Neuronal stem cell (in vitro differentiated cells): Measurements from ENCODE around the gene RPS16.

Experiments
- DNase-seq: peaks from one replicate; pipeline ENCODE4 v3.0.0-alpha.2; 2013; ENCODE audit warnings: low spot score
- H2AFZ ChIP-seq: one replicate; pipeline ENCODE4 v1.6.1; 2013; ENCODE audit warnings: mild to moderate bottlenecking, low read length, inconsistent platforms
- H2AK5ac ChIP-seq: 2 replicates; pipeline ENCODE4 v1.6.1; 2013; ENCODE audit warnings: low read depth, mild to moderate bottlenecking, inconsistent platforms, low read length, moderate library complexity, mixed read lengths
- H2BK120ac ChIP-seq: 2 replicates; pipeline ENCODE4 v1.6.1; 2013; ENCODE audit warnings: low read depth, mild to moderate bottlenecking, inconsistent platforms, low read length, moderate library complexity, mixed read lengths
- H2BK12ac ChIP-seq: one replicate; pipeline ENCODE4 v1.6.1; 2013; ENCODE audit warnings: low read length, inconsistent platforms
- H2BK15ac ChIP-seq: 2 replicates; pipeline ENCODE4 v1.6.1; 2013; ENCODE audit warnings: mild to moderate bottlenecking, low read length, inconsistent platforms, mixed read lengths
- H2BK5ac ChIP-seq: one replicate; pipeline ENCODE4 v1.6.1; 2013; ENCODE audit warnings: inconsistent platforms, mild to moderate bottlenecking, low read length, moderate library complexity
- H3K14ac ChIP-seq: one replicate; pipeline ENCODE4 v1.6.1; 2013; ENCODE audit warnings: low read length, inconsistent platforms
- H3K18ac ChIP-seq: 2 replicates; pipeline ENCODE4 v1.6.1; 2013; ENCODE audit warnings: low read length, inconsistent platforms
- H3K23ac ChIP-seq: 2 replicates; pipeline ENCODE4 v1.6.1; 2013; ENCODE audit warnings: low read depth, mild to moderate bottlenecking, mixed read lengths, low read length, inconsistent platforms; ENCODE audit not compliant: poor library complexity
- H3K27ac ChIP-seq: replicated peaks from 3 replicates; pipeline ENCODE4 v1.5.1; 2013; ENCODE audit warnings: low read length, inconsistent platforms
- H3K27me3 ChIP-seq, 3 experiments: 2 replicates each; pipeline ENCODE4 v1.6.1; 2013; ENCODE audit warnings: low read length in 3 of 3, mild to moderate bottlenecking in 2 of 3, inconsistent platforms in 1 of 3, low read depth in 1 of 3, mixed read lengths in 1 of 3, moderate library complexity in 1 of 3; ENCODE audit not compliant: control insufficient read depth in 3 of 3, insufficient read depth in 3 of 3
- H3K36me3 ChIP-seq, 2 donors: replicated peaks in 1 of 2; 2 replicates each; pipeline ENCODE4 v1.6.1; 2013; ENCODE audit warnings: low read length in 2 of 2; ENCODE audit not compliant: control insufficient read depth in 2 of 2, insufficient read depth in 2 of 2
- H3K4ac ChIP-seq: 2 replicates; pipeline ENCODE4 v1.6.1; 2013; ENCODE audit warnings: inconsistent platforms, mild to moderate bottlenecking, low read length, moderate library complexity
- H3K4me1 ChIP-seq, 2 donors: 1 replicate in 1 of 2; 2 replicates in 1 of 2; pipeline ENCODE4 v1.6.1; 2013; ENCODE audit warnings: low read length in 2 of 2, low read depth in 1 of 2; ENCODE audit not compliant: control insufficient read depth in 2 of 2, insufficient read depth in 1 of 2
- H3K4me2 ChIP-seq: one replicate; pipeline ENCODE4 v1.6.1; 2013; ENCODE audit warnings: mild to moderate bottlenecking, low read length, inconsistent platforms; ENCODE audit not compliant: insufficient read depth, poor library complexity, severe bottlenecking
- H3K4me3 ChIP-seq, 2 donors: 2 replicates each; pipeline ENCODE4 v1.5.1; 2013; ENCODE audit warnings: low read length in 2 of 2, mild to moderate bottlenecking in 2 of 2, inconsistent platforms in 1 of 2, moderate library complexity in 1 of 2
- H3K79me1 ChIP-seq: one replicate; pipeline ENCODE4 v1.6.1; 2013; ENCODE audit warnings: low read depth, mild to moderate bottlenecking, inconsistent platforms, low read length, moderate library complexity
- H3K9ac ChIP-seq: one replicate; pipeline ENCODE4 v1.6.1; 2013; ENCODE audit warnings: mild to moderate bottlenecking, low read depth, low read length, inconsistent platforms; ENCODE audit not compliant: poor library complexity
- H3K9me3 ChIP-seq, 2 donors: replicated peaks in 1 of 2; 2 replicates each; pipeline versions ENCODE3 to v1.6.1; 2013; ENCODE audit warnings: low read length in 2 of 2, mild to moderate bottlenecking in 2 of 2, inconsistent platforms in 1 of 2, low read depth in 1 of 2, mixed read lengths in 1 of 2, moderate library complexity in 1 of 2; ENCODE audit not compliant: control insufficient read depth in 2 of 2, insufficient read depth in 1 of 2
- H4K8ac ChIP-seq: one replicate; pipeline ENCODE4 v1.6.1; 2013; ENCODE audit warnings: low read depth, mild to moderate bottlenecking, inconsistent platforms, low read length, moderate library complexity
- H4K91ac ChIP-seq: one replicate; pipeline ENCODE4 v1.6.1; 2013; ENCODE audit warnings: low read length, low read depth, mild to moderate bottlenecking, inconsistent platforms; ENCODE audit not compliant: poor library complexity
- WGBS, 2 donors: extraction: QIAGEN DNeasy Blood & Tissue Kit; methylation state at CpG; one replicate each; pipeline ENCODE4 v1.1.7; 2013; ENCODE audit warnings: missing lambda C conversion rate in 2 of 2, mixed read lengths in 1 of 2; ENCODE audit not compliant: insufficient read length in 2 of 2, insufficient replicate concordance in 1 of 2; ENCODE audit errors: extremely low coverage in 2 of 2; 5-methylcytosine and 5-hydroxymethylcytosine counted together

The RPS16 gene

DNA sequence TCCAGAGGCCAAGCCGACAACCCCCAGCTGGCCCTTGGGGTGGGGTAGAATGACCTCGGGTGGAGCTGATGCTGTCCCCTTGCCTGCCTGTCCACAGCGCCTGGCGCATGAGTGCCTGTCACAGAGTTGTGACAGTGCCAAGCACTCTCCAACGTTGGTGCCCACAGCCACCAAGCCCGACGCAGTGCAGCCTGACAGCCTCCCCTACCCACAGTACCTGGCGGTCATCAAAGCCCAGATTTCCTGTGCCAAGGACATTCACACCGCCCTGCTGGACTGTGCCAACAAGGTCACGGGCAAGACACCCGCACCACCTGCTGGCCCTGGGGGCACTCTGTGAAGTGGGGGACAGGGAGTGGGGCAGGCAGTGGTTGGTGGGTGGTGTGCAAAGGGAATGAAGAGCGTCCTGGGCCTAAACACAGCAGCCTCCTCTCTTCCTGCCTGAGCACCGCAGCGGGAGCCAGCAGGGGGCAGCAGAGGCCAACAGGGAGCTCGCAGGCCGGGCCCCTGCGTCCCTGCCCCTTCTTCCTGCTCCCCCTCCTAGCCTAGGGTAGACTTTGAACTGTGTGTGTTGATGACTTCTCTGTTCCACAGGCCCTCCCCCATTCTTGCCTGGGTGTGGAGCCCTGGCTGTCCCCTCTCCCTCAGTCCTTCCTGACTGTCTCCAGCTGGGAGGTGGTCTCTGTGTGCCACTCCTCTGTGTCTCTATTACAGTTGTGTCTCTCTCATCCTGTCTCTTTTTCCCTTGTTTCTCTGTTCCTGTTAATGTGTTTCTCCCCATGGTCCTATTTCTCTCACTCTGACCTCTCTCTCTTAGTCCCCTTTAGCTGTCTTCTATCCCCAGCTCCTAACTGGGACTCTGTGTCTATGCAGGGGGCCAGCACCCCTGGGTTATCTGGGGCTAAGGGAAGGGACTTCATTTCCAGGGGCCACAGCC lies 38.1 kb downstream of the RPS16 start:
- no peak overlapping the region for H2AK5ac ChIP-seq
- DNase-seq, result no peak
- peaks cover 0 to 2% of the 10 kb centered on the region in 2 donors for H3K9me3 ChIP-seq
- H2BK5ac ChIP-seq, result no peak overlapping the region
- H2BK15ac ChIP-seq, result no peak overlapping the region
- no peak overlapping the region for H3K18ac ChIP-seq
- WGBS, 2 donors, result no CpG with 5 or more reads among the region's 17 CpGs
- no peak overlapping the region for H2AFZ ChIP-seq
- peaks cover 16 to 34% of the 10 kb centered on the region in 2 donors for H3K36me3 ChIP-seq
- no peak overlapping the region for H2BK12ac ChIP-seq
- no peak overlapping the region for H4K8ac ChIP-seq
- H3K4ac ChIP-seq, result no peak overlapping the region
- no peak overlapping the region for H4K91ac ChIP-seq
- peaks cover 5% of the 10 kb centered on the region for H3K79me1 ChIP-seq
- H2BK120ac ChIP-seq, result no peak overlapping the region
- H3K4me2 ChIP-seq, result no peak overlapping the region
- H3K23ac ChIP-seq, result peak overlapping the region; percentile 69
- H3K14ac ChIP-seq, result no peak overlapping the region
- H3K4me1 ChIP-seq, result peaks cover 13 to 14% of the 10 kb centered on the region in 2 donors
- peak overlapping the region; percentile 5 for H3K27ac ChIP-seq
- H3K27me3 ChIP-seq, result peaks cover 0 to 2% (median 0%) of the 10 kb centered on the region in 3 experiments
- H3K9ac ChIP-seq, result no peak overlapping the region
- no peak overlapping the region for H3K4me3 ChIP-seq

GRCh38 chr19:39390751-39391437 lies 44.9 kb downstream of the RPS16 start, which contains the start of the genes MED29 and PAF1:
Gene MED29, plus strand, starts transcription at chr19:39391378. Its CDS starts 45 bp downstream, at chr19:39391423.
Gene PAF1, minus strand, starts transcription at chr19:39391106. Its CDS starts 242 bp downstream, at chr19:39390864.
- Histone ChIP-seq H4K91ac (no peak within 1 kb of the TSS), H3K23ac (peak within 1 kb of the TSS; percentile 87), H4K8ac (no peak within 1 kb of the TSS), H3K79me1 (peaks cover 12% of the 10 kb centered on the region), H2BK5ac (peak within 1 kb of the TSS; percentile 95), H3K27ac (peak within 1 kb of the TSS; percentile 99), H3K36me3 (peaks cover 40 to 62% of the 10 kb centered on the region in 2 donors), H3K4ac (peak within 1 kb of the TSS; percentile 53), H3K18ac (peak within 1 kb of the TSS; percentile 98), H2AK5ac (peak within 1 kb of the TSS; percentile 42), H2BK12ac (peak within 1 kb of the TSS; percentile 68), H3K14ac (peak within 1 kb of the TSS; percentile 92), H3K27me3 (no peaks in the 10 kb centered on the region), H2BK15ac (no peak within 1 kb of the TSS), H2AFZ (peak within 1 kb of the TSS; percentile 87), H3K9me3 (no peaks in the 10 kb centered on the region), H3K4me3 (peak within 1 kb of the TSS; percentile 68 to 96), H3K4me2 (peak within 1 kb of the TSS; percentile 90), H2BK120ac (peak within 1 kb of the TSS; percentile 14), H3K9ac (peak within 1 kb of the TSS; percentile 99), H3K4me1 (peaks cover 5 to 11% of the 10 kb centered on the region in 2 donors)
- no CpG with 5 or more reads among the region's 60 CpGs for WGBS, 2 donors
- peak; percentile 99 for DNase-seq

GRCh38 chr19:39390451-39390750 lies 45.3 kb downstream of the RPS16 start:
- H2BK15ac ChIP-seq, result no peak overlapping the region
- H3K9me3 ChIP-seq, result no peaks in the 10 kb centered on the region
- H2AFZ ChIP-seq, result peak overlapping the region; percentile 87
- H2AK5ac ChIP-seq, result peak overlapping the region; percentile 42
- no peaks in the 10 kb centered on the region for H3K27me3 ChIP-seq
- no peak overlapping the region for H2BK120ac ChIP-seq
- peak overlapping the region; percentile 95 for H2BK5ac ChIP-seq
- H3K9ac ChIP-seq, result peak overlapping the region; percentile 98
- peaks cover 42 to 66% of the 10 kb centered on the region in 2 donors for H3K36me3 ChIP-seq
- H3K4ac ChIP-seq, result peak overlapping the region; percentile 53
- H3K4me3 ChIP-seq, result peak overlapping the region; percentile 68 to 95
- peak overlapping the region; percentile 90 for H3K4me2 ChIP-seq
- no peak overlapping the region for H4K8ac ChIP-seq
- peak overlapping the region; percentile 87 for H3K23ac ChIP-seq
- no peak overlapping the region for H2BK12ac ChIP-seq
- peaks cover 5 to 11% of the 10 kb centered on the region in 2 donors for H3K4me1 ChIP-seq
- peaks cover 11% of the 10 kb centered on the region for H3K79me1 ChIP-seq
- no peak for DNase-seq
- peak overlapping the region; percentile 96 for H3K18ac ChIP-seq
- no CpG with 5 or more reads among the region's 10 CpGs for WGBS, 2 donors
- H3K27ac ChIP-seq, result peak overlapping the region; percentile 99
- H4K91ac ChIP-seq, result no peak overlapping the region
- H3K14ac ChIP-seq, result peak overlapping the region; percentile 92
